CD4-positive, alpha-beta T cell treated with Interleukin-17A for 1 hour (primary cell): ENCODE data around the gene ZNF385A.
A peak's percentile ranks its signal among the peaks of the same experiment; 100 is the strongest.
"Not testable (repeated sequence)": the region's sequence is repeated elsewhere in the genome, so short reads cannot be mapped to it uniquely, and the experiment has no call there.

ENCODE experiments used
- DNase-seq: peaks from one replicate; pipeline ENCODE4 v3.0.0-alpha.2; 2020

The ZNF385A gene

GRCh38 chr12:54372113-54372806 is 12.3 kb downstream of the ZNF385A start:
- no peak for DNase-seq

GRCh38 chr12:54371328-54372112 is 13.0 kb downstream of the ZNF385A start:
- no peak for DNase-seq

- DNase-seq = no peak
Measured at GRCh38 chr12:54370171-54370730, 14.3 kb downstream of the ZNF385A start.

- DNase-seq = no peak
Measured at GRCh38 chr12:54369597-54370131, 14.9 kb downstream of the ZNF385A start.

GRCh38 chr12:54368709-54369596 is 15.6 kb downstream of the ZNF385A start:
- peak; percentile 90 for DNase-seq

DNA sequence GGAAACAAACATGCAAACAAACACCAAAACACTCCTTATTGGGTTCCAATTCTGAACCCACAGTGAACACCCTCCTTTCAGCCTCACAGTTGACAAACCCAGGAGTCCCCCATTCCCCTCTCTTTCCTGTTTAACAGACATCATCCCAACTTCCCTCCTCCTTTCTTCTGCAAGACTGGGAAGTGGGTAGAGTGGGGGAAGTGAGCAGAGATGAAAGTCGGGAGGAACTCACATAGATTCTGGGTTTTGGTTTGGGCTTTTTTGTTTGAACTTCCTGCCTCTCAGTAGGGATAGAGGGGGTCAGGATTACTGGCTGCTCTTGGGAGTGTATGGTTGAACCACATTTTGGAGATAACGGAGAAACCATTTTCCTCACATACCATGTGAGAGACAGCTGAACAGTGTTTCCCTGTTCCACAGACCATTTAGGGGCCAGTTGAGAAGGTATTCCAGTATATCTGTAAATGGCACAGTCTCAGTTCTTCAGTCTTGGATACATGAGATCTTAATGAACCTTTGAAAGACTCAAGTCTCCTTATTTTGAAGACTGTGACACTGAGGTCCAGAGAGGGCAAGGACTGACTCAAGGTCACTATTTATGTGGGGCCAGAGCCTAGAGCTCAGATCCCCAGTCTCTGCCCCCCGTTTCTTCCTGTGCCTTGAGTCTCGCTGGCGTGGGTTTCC is 16.4 kb downstream of the ZNF385A start:
- no peak for DNase-seq

- peak; percentile 41 for DNase-seq
Measured at GRCh38 chr12:54364413-54364812, 20.1 kb downstream of the ZNF385A start, which contains the start of gene GPR84. TSS of gene GPR84 (minus strand) at chr12:54364486. CDS start at chr12:54363851, 635 bp downstream.

DNA sequence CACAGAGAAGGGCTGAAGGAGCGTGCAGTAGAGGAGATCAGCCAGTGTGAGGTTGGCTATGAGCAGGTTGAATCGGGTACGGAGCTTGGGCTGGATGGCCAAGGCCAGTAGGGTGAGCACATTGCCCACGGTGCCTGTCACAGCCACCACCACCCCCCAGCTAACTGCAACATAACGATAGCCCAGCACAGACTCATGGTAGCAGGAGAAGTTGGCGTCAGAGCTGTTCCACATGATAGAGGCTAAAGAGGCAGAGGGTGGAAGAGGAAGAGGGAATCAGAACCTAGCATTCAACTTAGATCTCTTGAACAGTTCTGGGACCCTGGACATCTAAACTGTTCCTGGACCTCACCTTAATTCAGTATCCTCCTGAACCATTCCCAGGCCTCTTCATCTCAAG is 20.9 kb downstream of the ZNF385A start:
- DNase-seq = no peak

GRCh38 chr12:54363047-54363446 is 21.5 kb downstream of the ZNF385A start:
- no peak for DNase-seq

DNA sequence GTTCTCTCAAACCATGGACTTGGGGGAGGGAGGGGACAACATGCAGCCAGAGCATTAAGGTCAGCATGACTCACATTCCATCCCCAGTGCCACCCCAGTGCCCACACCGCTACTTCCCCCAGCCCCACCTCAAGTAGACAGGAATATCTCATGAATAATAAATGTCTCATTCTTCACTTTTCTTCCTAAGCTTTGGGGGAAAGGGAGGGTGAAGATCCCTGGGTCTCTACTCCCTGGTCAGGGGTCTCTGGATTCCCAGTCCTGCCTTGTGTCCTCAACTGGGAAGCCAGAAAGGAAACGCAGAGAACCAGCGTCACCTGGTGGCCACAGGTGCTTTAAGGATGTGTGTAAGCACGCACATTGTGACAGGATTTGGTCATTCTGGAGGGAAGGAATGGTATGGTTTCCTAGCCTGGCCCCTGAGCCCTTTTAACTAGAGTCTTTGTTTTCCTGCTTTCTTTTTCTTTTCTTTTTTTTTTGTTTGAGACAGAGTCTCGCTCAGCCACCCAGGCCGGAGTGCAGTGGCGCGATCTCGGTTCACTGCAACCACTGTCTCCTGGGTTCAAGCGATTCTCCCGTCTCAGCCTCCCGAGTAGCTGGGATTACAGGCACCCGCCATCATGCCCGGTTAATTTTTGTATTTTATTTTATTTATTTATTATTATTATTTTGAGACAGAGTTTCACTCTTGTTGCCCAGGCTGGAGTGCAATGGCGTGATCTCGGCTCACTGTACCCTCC is 23.6 kb downstream of the ZNF385A start:
- peak; percentile 58 for DNase-seq

GRCh38 chr12:54359762-54360351 is 24.7 kb downstream of the ZNF385A start:
- DNase-seq = no peak

DNA sequence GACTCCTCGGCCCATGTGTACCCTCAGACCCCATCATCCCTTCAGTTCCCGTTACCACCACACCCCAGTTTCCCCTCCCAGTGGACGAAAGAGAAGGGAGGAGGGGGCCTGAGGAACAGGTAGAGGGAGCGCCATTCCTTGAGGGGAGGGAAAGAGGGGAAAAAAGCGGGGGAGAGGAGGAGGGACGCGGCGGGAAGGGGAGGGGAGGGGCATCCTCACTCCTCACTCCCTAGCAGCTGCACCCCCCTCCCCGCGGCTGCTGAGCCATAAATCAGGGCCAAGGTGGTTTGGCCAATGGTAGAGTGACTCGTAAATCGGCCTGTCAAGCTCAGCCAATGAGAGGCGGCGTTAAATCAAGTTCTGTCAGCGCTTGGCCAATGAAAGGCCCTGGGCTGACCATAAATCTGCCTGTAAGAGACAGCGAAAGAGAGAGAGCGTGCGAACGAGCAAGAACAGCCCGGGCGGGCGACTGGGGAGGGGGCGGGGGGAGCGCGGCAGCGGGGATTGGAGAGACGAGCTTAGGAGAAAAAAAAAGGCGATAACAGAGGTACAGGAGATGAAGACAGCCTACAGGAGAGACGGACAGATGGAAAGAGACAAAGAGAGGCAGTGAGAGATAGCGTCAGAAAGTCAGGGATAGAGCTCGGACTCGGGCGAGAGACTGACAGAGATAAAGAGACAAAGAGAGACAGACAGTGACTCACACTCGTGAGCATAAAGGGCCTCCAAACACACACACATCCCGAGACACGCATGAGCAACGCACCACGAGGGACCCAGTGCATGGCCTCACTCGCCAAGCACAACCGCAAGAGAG is 25.4 kb downstream of the ZNF385A start:
- DNase-seq = peak; percentile 99

DNA sequence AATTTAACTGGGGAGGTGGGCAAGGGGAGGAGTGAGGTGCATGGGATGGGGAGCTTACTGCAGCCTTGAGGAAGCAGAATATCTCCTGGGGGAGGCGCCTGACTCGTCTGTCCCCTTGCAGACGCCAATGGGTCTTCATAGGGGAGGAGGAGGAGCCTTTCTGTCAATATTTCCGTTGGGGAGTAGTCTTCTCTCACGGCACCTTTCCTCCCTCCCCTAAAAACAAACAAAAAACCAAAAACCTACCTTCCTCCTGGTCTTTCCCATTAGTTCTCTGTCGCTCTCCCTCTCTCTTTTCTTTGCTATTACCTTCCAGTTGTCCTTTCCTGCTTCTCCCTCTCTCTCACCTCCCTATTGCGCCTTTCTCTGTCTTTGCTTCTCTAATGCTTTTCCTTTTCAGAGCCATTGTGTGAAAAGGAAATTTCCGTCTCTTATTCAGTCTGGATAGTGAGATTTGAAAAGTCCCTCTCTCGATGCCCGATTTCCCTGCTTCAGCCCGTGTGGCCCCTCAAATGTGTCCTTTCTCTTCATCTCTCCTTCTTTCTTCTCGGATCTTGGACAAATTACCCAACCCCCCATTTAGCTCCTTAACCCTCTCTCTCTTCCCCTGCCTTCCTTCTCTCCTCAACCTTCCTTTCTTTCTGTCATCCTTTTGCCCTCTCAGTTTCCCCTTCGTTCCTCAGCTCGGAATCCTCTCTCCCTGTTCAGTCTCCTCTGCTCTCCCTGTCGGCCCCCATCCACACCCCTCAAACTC is 26.2 kb downstream of the ZNF385A start:
- DNase-seq = peak; percentile 58

DNA sequence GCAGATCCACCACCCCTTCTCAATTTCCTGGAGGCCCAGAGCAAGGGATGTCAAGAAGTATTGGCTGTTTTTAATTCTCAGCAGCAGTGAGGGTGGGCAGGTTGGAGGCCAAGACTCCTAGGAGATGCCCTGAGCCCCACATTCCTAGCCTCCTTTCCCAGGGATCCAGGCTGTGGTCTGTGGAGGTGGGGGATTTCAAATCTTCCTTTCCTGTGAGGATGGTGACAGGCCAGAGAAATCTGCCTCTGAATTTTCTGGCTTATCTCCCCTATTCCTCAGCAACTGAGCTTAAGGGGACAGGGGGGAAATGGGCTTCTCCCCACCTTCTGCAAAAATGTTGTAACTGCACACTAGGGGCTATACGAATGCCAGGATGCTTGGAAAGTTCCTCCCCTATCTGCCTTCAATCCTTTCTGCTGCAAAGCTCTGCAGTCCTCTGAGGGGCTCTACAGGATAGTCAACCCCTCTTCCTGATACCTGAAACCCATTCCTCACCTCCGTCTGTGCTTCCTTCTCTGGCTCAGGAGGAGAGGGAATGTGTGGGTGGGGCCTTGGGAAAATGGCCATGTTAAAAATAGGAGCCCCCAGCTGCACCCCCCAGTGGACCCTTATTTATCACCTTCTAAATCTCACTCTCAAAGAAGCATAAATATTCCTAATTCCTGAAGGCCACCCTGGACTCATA is 26.9 kb downstream of the ZNF385A start:
- DNase-seq = no peak

- no peak for DNase-seq
Measured at GRCh38 chr12:54356951-54357356, 27.6 kb downstream of the ZNF385A start.

- DNase-seq = no peak
Measured at GRCh38 chr12:54356228-54356627, 28.3 kb downstream of the ZNF385A start.

DNA sequence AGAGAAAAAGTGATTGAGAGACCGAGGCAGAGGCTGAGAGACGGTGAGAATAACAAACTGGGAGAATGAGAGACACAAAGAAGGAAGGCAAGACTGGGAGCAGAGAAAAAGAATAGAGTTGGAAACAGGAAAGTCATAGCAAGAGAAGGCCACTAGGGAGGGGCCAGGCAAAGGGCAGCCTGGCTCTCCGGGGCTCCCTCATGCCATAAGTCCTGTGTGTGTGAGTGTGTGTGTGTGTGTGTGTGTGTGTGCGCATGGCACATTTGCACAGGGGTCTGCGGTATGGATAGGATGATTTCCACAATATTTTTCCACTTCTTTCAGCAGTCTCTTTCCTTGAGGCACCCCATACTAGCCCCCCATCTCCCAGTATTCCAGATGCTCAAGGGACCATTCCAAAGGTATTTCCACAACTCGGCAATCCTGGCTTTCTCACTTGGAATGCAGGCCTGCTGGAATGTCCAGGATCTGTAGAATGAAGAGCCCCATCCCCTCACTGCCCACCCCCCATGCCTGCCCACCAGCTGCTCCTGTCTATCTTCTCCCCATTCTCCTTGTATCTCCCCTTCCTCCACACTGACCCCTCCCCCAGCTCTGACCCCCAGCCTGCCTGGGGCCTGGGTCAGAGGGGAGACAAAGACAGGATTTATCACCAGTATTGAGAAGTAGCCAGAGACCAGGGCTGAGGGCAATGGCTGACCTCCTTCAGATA is 29.3 kb downstream of the ZNF385A start:
- DNase-seq = no peak

GRCh38 chr12:54354271-54354670 is 30.3 kb downstream of the ZNF385A start:
- not testable (repeated sequence) for DNase-seq
